ENCODE data around the gene KRT36. TPM values are rescaled to one million over a fixed set of nuclear protein-coding genes. Genes with fewer than 3 reads are reported as not detected.
A peak's percentile ranks its signal among the peaks of the same experiment; 100 is the strongest.

KRT36 gene
- polyA plus RNA-seq, 6 donors from 2014 or later: not detected

- H3K27ac Mint-ChIP-seq: no peak overlapping the region
- H3K36me3 Mint-ChIP-seq: no peaks in the 10 kb centered on the region
- ATAC-seq (ENCODE audit: low read depth in 2 of 2) (no peak), DNase-seq (no peak)
- no peak overlapping the region for H3K4me3 Mint-ChIP-seq
- H3K27me3 Mint-ChIP-seq: peaks cover 8 to 33% (median 25%) of the 10 kb centered on the region in 3 donors
- H3K4me1 Mint-ChIP-seq: peaks cover 5 to 10% (median 7%) of the 10 kb centered on the region in 3 donors
- H3K9me3 Mint-ChIP-seq: no peaks in the 10 kb centered on the region
Measured at GRCh38 chr17:41486316-41486715, 3.4 kb downstream of the KRT36 start.

- no peak for DNase-seq
- no peaks in the 10 kb centered on the region for H3K9me3 Mint-ChIP-seq
- H3K4me1 Mint-ChIP-seq: peaks cover 2 to 3% (median 3%) of the 10 kb centered on the region in 3 donors
- no peak for ATAC-seq (ENCODE audit: low read depth in 2 of 2)
- H3K4me3 Mint-ChIP-seq: peak overlapping the region in 1 of 8 donors; percentile 56
- H3K27me3 Mint-ChIP-seq: peaks cover 3 to 33% (median 16%) of the 10 kb centered on the region in 3 donors
- H3K36me3 Mint-ChIP-seq: no peaks in the 10 kb centered on the region
- peak overlapping the region in 1 of 6 donors; percentile 53 for H3K27ac Mint-ChIP-seq
Measured at GRCh38 chr17:41484920-41485904, 4.5 kb downstream of the KRT36 start.

GRCh38 chr17:41483991-41484826, 5.5 kb downstream of the KRT36 start:
- H3K9me3 Mint-ChIP-seq: no peaks in the 10 kb centered on the region
- H3K4me3 Mint-ChIP-seq: no peak overlapping the region
- no peaks in the 10 kb centered on the region for H3K36me3 Mint-ChIP-seq
- peaks cover 3 to 33% (median 16%) of the 10 kb centered on the region in 3 donors for H3K27me3 Mint-ChIP-seq
- H3K27ac Mint-ChIP-seq: no peak overlapping the region
- DNase-seq: no peak
- no peak for ATAC-seq (ENCODE audit: low read depth in 2 of 2)
- peaks cover 5 to 7% (median 6%) of the 10 kb centered on the region in 3 donors for H3K4me1 Mint-ChIP-seq

- Mint-ChIP-seq H3K36me3 (no peaks in the 10 kb centered on the region), H3K27me3 (peaks cover 3 to 26% (median 16%) of the 10 kb centered on the region in 3 donors), H3K9me3 (no peaks in the 10 kb centered on the region), H3K4me1 (peaks cover 5 to 10% (median 6%) of the 10 kb centered on the region in 3 donors), H3K27ac (no peak overlapping the region), H3K4me3 (no peak overlapping the region)
- no peak for ATAC-seq (ENCODE audit: low read depth in 2 of 2)
- no peak for DNase-seq
Measured at GRCh38 chr17:41483531-41483930, 6.2 kb downstream of the KRT36 start.

GRCh38 chr17:41481036-41481435, 8.7 kb downstream of the KRT36 start, which contains the start of gene KRT35:
Gene KRT35, minus strand, starts transcription at chr17:41481151. Its CDS starts 54 bp downstream, at chr17:41481097.
- Mint-ChIP-seq H3K27me3 (peaks cover 0 to 18% (median 16%) of the 10 kb centered on the region in 3 donors), H3K4me1 (peaks cover 5 to 10% (median 6%) of the 10 kb centered on the region in 3 donors), H3K27ac (no peak within 1 kb of the TSS), H3K36me3 (no peaks in the 10 kb centered on the region), H3K4me3 (no peak within 1 kb of the TSS), H3K9me3 (no peaks in the 10 kb centered on the region)
- ATAC-seq (ENCODE audit: low read depth in 2 of 2) (no peak), DNase-seq (no peak)

GRCh38 chr17:41480581-41480980, 9.1 kb downstream of the KRT36 start:
- H3K4me3 Mint-ChIP-seq: no peak overlapping the region
- no peak for DNase-seq
- peaks cover 5 to 10% (median 6%) of the 10 kb centered on the region in 3 donors for H3K4me1 Mint-ChIP-seq
- H3K27me3 Mint-ChIP-seq: peaks cover 0 to 16% (median 13%) of the 10 kb centered on the region in 3 donors
- H3K36me3 Mint-ChIP-seq: no peaks in the 10 kb centered on the region
- no peak for ATAC-seq (ENCODE audit: low read depth in 2 of 2)
- H3K27ac Mint-ChIP-seq: no peak overlapping the region
- no peaks in the 10 kb centered on the region for H3K9me3 Mint-ChIP-seq

- ATAC-seq (ENCODE audit: low read depth in 2 of 2) (peak; percentile 57 to 65), DNase-seq (no peak)
- Mint-ChIP-seq H3K4me3 (no peak overlapping the region), H3K36me3 (no peaks in the 10 kb centered on the region), H3K27me3 (peaks cover 0 to 14% (median 12%) of the 10 kb centered on the region in 3 donors), H3K4me1 (peaks cover 5 to 10% (median 6%) of the 10 kb centered on the region in 3 donors), H3K27ac (no peak overlapping the region), H3K9me3 (no peaks in the 10 kb centered on the region)
Measured at GRCh38 chr17:41480136-41480535, 9.6 kb downstream of the KRT36 start.

GRCh38 chr17:41478237-41478636, 11.5 kb downstream of the KRT36 start:
- peaks cover 0 to 6% (median 0%) of the 10 kb centered on the region in 7 donors for H3K9me3 Mint-ChIP-seq
- H3K4me3 Mint-ChIP-seq: no peak overlapping the region
- H3K27ac Mint-ChIP-seq: no peak overlapping the region

GRCh38 chr17:41476866-41477815, 12.6 kb downstream of the KRT36 start:
- H3K27me3 Mint-ChIP-seq: peaks cover 0 to 15% (median 14%) of the 10 kb centered on the region in 3 donors

More at GRCh38 chr17:41478237-41478636, 11.5 kb downstream of the KRT36 start:
- no peak for DNase-seq
- no peak for ATAC-seq (ENCODE audit: low read depth in 2 of 2)
- Mint-ChIP-seq H3K36me3 (peaks cover 0 to under 1% of the 10 kb centered on the region in 2 donors), H3K4me1 (peaks cover 5 to 10% (median 6%) of the 10 kb centered on the region in 3 donors), H3K27me3 (peaks cover 0 to 8% (median 5%) of the 10 kb centered on the region in 3 donors)

GRCh38 chr17:41475421-41475820, 14.3 kb downstream of the KRT36 start:
- Mint-ChIP-seq H3K36me3 (peaks cover 0 to 8% of the 10 kb centered on the region in 2 donors), H3K9me3 (peaks cover 0 to 17% (median 4%) of the 10 kb centered on the region in 7 donors), H3K4me3 (no peak overlapping the region), H3K27ac (no peak overlapping the region), H3K4me1 (peaks cover 5 to 10% (median 6%) of the 10 kb centered on the region in 3 donors), H3K27me3 (peaks cover 7 to 17% (median 15%) of the 10 kb centered on the region in 3 donors)
- ATAC-seq (ENCODE audit: low read depth in 2 of 2) (no peak), DNase-seq (no peak)

More at GRCh38 chr17:41476866-41477815, 12.6 kb downstream of the KRT36 start:
- no peak for DNase-seq
- Mint-ChIP-seq H3K27ac (no peak overlapping the region), H3K36me3 (peaks cover 0 to 8% of the 10 kb centered on the region in 2 donors), H3K4me1 (peaks cover 5 to 10% (median 6%) of the 10 kb centered on the region in 3 donors), H3K9me3 (peaks cover 0 to 6% (median 2%) of the 10 kb centered on the region in 7 donors), H3K4me3 (no peak overlapping the region)
- no peak for ATAC-seq (ENCODE audit: low read depth in 2 of 2)

- Mint-ChIP-seq H3K27me3 (peaks cover 7 to 17% (median 15%) of the 10 kb centered on the region in 3 donors), H3K4me1 (peaks cover under 1 to 7% (median 2%) of the 10 kb centered on the region in 3 donors), H3K4me3 (peak overlapping the region in 1 of 8 donors; percentile 66), H3K9me3 (peaks cover 0 to 17% (median 4%) of the 10 kb centered on the region in 7 donors), H3K36me3 (peaks cover 0 to 8% of the 10 kb centered on the region in 2 donors), H3K27ac (no peak overlapping the region)
- DNase-seq: no peak
- no peak for ATAC-seq (ENCODE audit: low read depth in 2 of 2)
Measured at GRCh38 chr17:41474863-41475262, 14.8 kb downstream of the KRT36 start.

GRCh38 chr17:41468346-41468745, 21.4 kb downstream of the KRT36 start:
- H3K9me3 Mint-ChIP-seq: peaks cover 3 to 28% (median 6%) of the 10 kb centered on the region in 7 donors
- H3K27ac Mint-ChIP-seq: no peak overlapping the region
- no peaks in the 10 kb centered on the region for H3K4me1 Mint-ChIP-seq
- H3K36me3 Mint-ChIP-seq: peaks cover 8% of the 10 kb centered on the region in 2 donors
- DNase-seq: no peak
- no peak overlapping the region for H3K4me3 Mint-ChIP-seq
- H3K27me3 Mint-ChIP-seq: peaks cover 21 to 57% (median 31%) of the 10 kb centered on the region in 3 donors
- ATAC-seq (ENCODE audit: low read depth in 2 of 2): no peak
